Progenitor cell of endocrine pancreas (in vitro differentiated cells): Measurements from ENCODE around the gene TCF20. TPM values are rescaled to one million over a fixed set of nuclear protein-coding genes. Genes with fewer than 3 reads are reported as not detected.

Source experiments
- DNase-seq: peaks from one replicate; pipeline ENCODE4 v3.0.0; 2021; ENCODE audit warnings: low spot score; ENCODE audit not compliant: unreplicated experiment
- H3K27ac Mint-ChIP-seq: 2 replicates; pipeline ENCODE4 v1.8.0; 2021; ENCODE audit warnings: mild to moderate bottlenecking, moderate library complexity, mixed read lengths
- H3K27me3 Mint-ChIP-seq: 2 replicates; pipeline ENCODE4 v1.8.0; 2021; ENCODE audit warnings: mixed read lengths
- H3K36me3 Mint-ChIP-seq: 2 replicates; pipeline ENCODE4 v1.8.0; 2022; ENCODE audit warnings: mixed read lengths; ENCODE audit not compliant: insufficient read depth
- H3K4me1 Mint-ChIP-seq: 2 replicates; pipeline ENCODE4 v1.8.0; 2021; ENCODE audit warnings: low read depth, mixed read lengths
- H3K4me3 Mint-ChIP-seq: 2 replicates; pipeline ENCODE4 v1.8.0; 2021; ENCODE audit warnings: low read depth, mild to moderate bottlenecking, moderate library complexity, mixed read lengths
- H3K9me3 Mint-ChIP-seq: 2 replicates; pipeline ENCODE4 v1.8.0; 2021; ENCODE audit warnings: low read depth, mixed read lengths
- CTCF ChIP-seq: fragments of 200-600 bp; sonication (generic); IDR thresholded peaks from one replicate; pipeline ENCODE4 v1.5.0; 2021; ENCODE audit warnings: antibody characterized with exemption, mild to moderate bottlenecking; ENCODE audit not compliant: unreplicated experiment
- total RNA-seq: library from RNA; stranded (reverse); gene quantifications from 2 replicates; pipeline ENCODE4 v1.2.1, GENCODE V29; 2021

TCF20 gene
- total RNA-seq, 1 donor from 2014 or later: 68.5 TPM

GRCh38 chr22:42303396-42304323 is 33.2 kb upstream of the TCF20 start:
- Mint-ChIP-seq H3K36me3 (no peaks in the 10 kb centered on the region), H3K4me3 (no peak overlapping the region), H3K9me3 (no peaks in the 10 kb centered on the region), H3K4me1 (peaks cover 11% of the 10 kb centered on the region), H3K27me3 (peaks cover 32% of the 10 kb centered on the region), H3K27ac (peak overlapping the region; percentile 24)
- TF ChIP-seq CTCF: no peak
- DNase-seq: no peak

GRCh38 chr22:42301742-42302102 is 31.3 kb upstream of the TCF20 start:
- H3K27ac Mint-ChIP-seq: no peak overlapping the region
- DNase-seq: no peak
- no peaks in the 10 kb centered on the region for H3K36me3 Mint-ChIP-seq
- peaks cover 11% of the 10 kb centered on the region for H3K4me1 Mint-ChIP-seq
- H3K4me3 Mint-ChIP-seq: no peak overlapping the region
- H3K27me3 Mint-ChIP-seq: peaks cover 30% of the 10 kb centered on the region
- no peaks in the 10 kb centered on the region for H3K9me3 Mint-ChIP-seq
- TF ChIP-seq CTCF: no peak

GRCh38 chr22:42301077-42301741 is 30.8 kb upstream of the TCF20 start:
- no peaks in the 10 kb centered on the region for H3K9me3 Mint-ChIP-seq
- H3K4me3 Mint-ChIP-seq: no peak overlapping the region
- DNase-seq: no peak
- H3K36me3 Mint-ChIP-seq: no peaks in the 10 kb centered on the region
- H3K27ac Mint-ChIP-seq: no peak overlapping the region
- H3K27me3 Mint-ChIP-seq: peaks cover 30% of the 10 kb centered on the region
- peaks cover 11% of the 10 kb centered on the region for H3K4me1 Mint-ChIP-seq
- no peak for TF ChIP-seq CTCF

GRCh38 chr22:42300259-42301076 is 30.0 kb upstream of the TCF20 start:
- Mint-ChIP-seq H3K4me3 (no peak overlapping the region), H3K27ac (no peak overlapping the region), H3K36me3 (no peaks in the 10 kb centered on the region), H3K27me3 (peaks cover 30% of the 10 kb centered on the region), H3K9me3 (no peaks in the 10 kb centered on the region), H3K4me1 (peaks cover 11% of the 10 kb centered on the region)
- no peak for TF ChIP-seq CTCF
- no peak for DNase-seq

GRCh38 chr22:42299586-42300258 is 29.3 kb upstream of the TCF20 start:
- no peak overlapping the region for H3K4me3 Mint-ChIP-seq
- no peak for TF ChIP-seq CTCF
- H3K4me1 Mint-ChIP-seq: peaks cover 11% of the 10 kb centered on the region
- no peak overlapping the region for H3K27ac Mint-ChIP-seq
- H3K9me3 Mint-ChIP-seq: no peaks in the 10 kb centered on the region
- peaks cover 25% of the 10 kb centered on the region for H3K27me3 Mint-ChIP-seq
- H3K36me3 Mint-ChIP-seq: no peaks in the 10 kb centered on the region
- no peak for DNase-seq
